ENCODE results near the gene NCAM1. TPM values are rescaled to one million over a fixed set of nuclear protein-coding genes. Genes with fewer than 3 reads are reported as not detected.

NCAM1 gene
- total and polyA plus RNA-seq, 2 donors (not counting 3 experiments of a cell fraction or from before 2014, with no cell fraction given): 0.03 TPM; not detected in 1

GRCh38 chr11:113262594-113262993 lies 301.4 kb downstream of the NCAM1 start:
- Histone ChIP-seq H3K4me1 (ENCODE audit: control insufficient read depth, extremely low read depth, insufficient read depth, low read length) (no peaks in the 10 kb centered on the region), H3K36me3 (ENCODE audit: control insufficient read depth in 2 of 2, extremely low read depth in 1 of 2, insufficient read depth in 2 of 2, low read length in 2 of 2) (no peaks in the 10 kb centered on the region), H4K20me1 (replicated peaks; ENCODE audit: control insufficient read depth, extremely low read depth, insufficient read depth, low read length) (no peaks in the 10 kb centered on the region), H3K4me3 (replicated peaks in 1 of 3; ENCODE audit: insufficient read depth in 1 of 3, low read depth in 1 of 3, low read length in 3 of 3) (no peak overlapping the region), H3K27me3 (ENCODE audit: control insufficient read depth in 2 of 2, insufficient read depth in 2 of 2, low read length in 2 of 2) (no peaks in the 10 kb centered on the region), H3K9ac (replicated peaks; ENCODE audit: extremely low read depth, insufficient read depth, low read length) (no peak overlapping the region), H3K27ac (ENCODE audit: insufficient read depth, low read depth, low read length) (no peak overlapping the region), H3K9me3 (replicated peaks; ENCODE audit: control insufficient read depth, insufficient read depth, low read length) (no peaks in the 10 kb centered on the region), H3K4me2 (ENCODE audit: insufficient read depth, low read length) (no peak overlapping the region), H3K9me1 (replicated peaks; ENCODE audit: control insufficient read depth, extremely low read depth, insufficient read depth, low read length) (no peaks in the 10 kb centered on the region), H3K79me2 (ENCODE audit: control insufficient read depth, insufficient read depth, low read length) (no peaks in the 10 kb centered on the region), H2AFZ (ENCODE audit: low read depth, low read length) (no peak overlapping the region)
- ChIA-PET POLR2A (no interaction called here), CTCF (no interaction called here)
- BruUV-seq (replicated peaks): no TSS peak
- dilution Hi-C loops (cut with MboI; ENCODE audit: extremely low pct_ligation_motif_present, low sequenced_read_pairs) (no loop called here), intact Hi-C loops (cut with micrococcal nuclease) (no loop called here)
- FAIRE-seq (no peak), DNase-seq (ENCODE audit: low read depth, low spot score) (no peak)
- no peak for TF ChIP-seq MAX (IDR thresholded peaks at IDR 0.05; ENCODE audit: insufficient read depth, insufficient read length)
- TF ChIP-seq EZH2 (IDR thresholded peaks at IDR 0.05; ENCODE audit: borderline replicate concordance, low read depth, low read length, severe bottlenecking): no peak

- TF ChIP-seq MYC (IDR thresholded peaks at IDR 0.05; ENCODE audit: low read depth, low read length) (no peak), JUN (IDR thresholded peaks at IDR 0.05; ENCODE audit: borderline replicate concordance, insufficient read depth, insufficient read length, low read depth) (no peak), MAX (IDR thresholded peaks at IDR 0.05; ENCODE audit: insufficient read depth, insufficient read length) (no peak), CTCF (IDR thresholded peaks at IDR 0.05; ENCODE audit: extremely low read depth in 1 of 2, insufficient read depth in 1 of 2, low read depth in 1 of 2, low read length in 2 of 2) (no peak), GATA2 (IDR thresholded peaks at IDR 0.05; ENCODE audit: insufficient read depth, insufficient read length, low read depth, low read length) (no peak), FOS (IDR thresholded peaks at IDR 0.05; ENCODE audit: borderline replicate concordance, insufficient read depth, low read length) (no peak), POLR2A (IDR thresholded peaks at IDR 0.05; ENCODE audit: low read depth, low read length) (no peak), EZH2 (IDR thresholded peaks at IDR 0.05; ENCODE audit: borderline replicate concordance, low read depth, low read length, severe bottlenecking) (no peak), POLR2AphosphoS5 (IDR thresholded peaks at IDR 0.05; ENCODE audit: insufficient read depth, low read depth, low read length) (no peak)
- ChIA-PET POLR2A (no interaction called here), CTCF (no interaction called here)
- no peaks in the 10 kb centered on the region for H3K9me3 ChIP-seq (replicated peaks; ENCODE audit: control insufficient read depth, insufficient read depth, low read length)
- H2AFZ ChIP-seq (ENCODE audit: low read depth, low read length): no peak overlapping the region
- no peaks in the 10 kb centered on the region for H3K27me3 ChIP-seq (ENCODE audit: control insufficient read depth in 2 of 2, insufficient read depth in 2 of 2, low read length in 2 of 2)
- H3K9me1 ChIP-seq (replicated peaks; ENCODE audit: control insufficient read depth, extremely low read depth, insufficient read depth, low read length): no peaks in the 10 kb centered on the region
- dilution Hi-C loops (cut with MboI; ENCODE audit: extremely low pct_ligation_motif_present, low sequenced_read_pairs) (no loop called here), intact Hi-C loops (cut with micrococcal nuclease) (no loop called here)
- no peaks in the 10 kb centered on the region for H3K4me1 ChIP-seq (ENCODE audit: control insufficient read depth, extremely low read depth, insufficient read depth, low read length)
- H3K79me2 ChIP-seq (ENCODE audit: control insufficient read depth, insufficient read depth, low read length): no peaks in the 10 kb centered on the region
- no TSS peak for BruUV-seq (replicated peaks)
- H3K4me2 ChIP-seq (ENCODE audit: insufficient read depth, low read length): no peak overlapping the region
- FAIRE-seq (no peak), DNase-seq (ENCODE audit: low read depth, low spot score) (no peak)
- no peak overlapping the region for H3K27ac ChIP-seq (ENCODE audit: insufficient read depth, low read depth, low read length)
- H3K9ac ChIP-seq (replicated peaks; ENCODE audit: extremely low read depth, insufficient read depth, low read length): no peak overlapping the region
- no peaks in the 10 kb centered on the region for H3K36me3 ChIP-seq (ENCODE audit: control insufficient read depth in 2 of 2, extremely low read depth in 1 of 2, insufficient read depth in 2 of 2, low read length in 2 of 2)
- H4K20me1 ChIP-seq (replicated peaks; ENCODE audit: control insufficient read depth, extremely low read depth, insufficient read depth, low read length): no peaks in the 10 kb centered on the region
- H3K4me3 ChIP-seq (replicated peaks in 1 of 3; ENCODE audit: insufficient read depth in 1 of 3, low read depth in 1 of 3, low read length in 3 of 3): no peak overlapping the region
Measured at GRCh38 chr11:113263458-113264259, 302.4 kb downstream of the NCAM1 start.

Data from endothelial cell of umbilical vein (primary cell).